Measurements from ENCODE around the gene NALCN. TPM values are rescaled to one million over a fixed set of nuclear protein-coding genes. Genes with fewer than 3 reads are reported as not detected.

Gene NALCN
- total RNA-seq, 6 experiments from 2014 or later = 4.0 to 6.1 (median 5.0) TPM

- DNase-seq = no peak
- no peaks in the 10 kb centered on the region for H3K36me3 Mint-ChIP-seq (ENCODE audit: low read depth)
- H3K27me3 Mint-ChIP-seq (ENCODE audit: insufficient read depth) = no peaks in the 10 kb centered on the region; the same call in 1 of the 2 replicates
- H3K27ac Mint-ChIP-seq = peak overlapping the region; percentile 84
- peaks cover 10% of the 10 kb centered on the region for H3K4me1 Mint-ChIP-seq (ENCODE audit: low read depth)
- no peak overlapping the region for H3K4me3 Mint-ChIP-seq
- TF ChIP-seq CTCF (IDR thresholded peaks at IDR 0.05) = no peak
- H3K9me3 Mint-ChIP-seq = no peaks in the 10 kb centered on the region
Measured at GRCh38 chr13:101258509-101258908, 157.8 kb downstream of the NALCN start.

- H3K27ac Mint-ChIP-seq = peak overlapping the region; percentile 84
Measured at GRCh38 chr13:101258071-101258470, 158.2 kb downstream of the NALCN start.

GRCh38 chr13:101248739-101249514 is 167.4 kb downstream of the NALCN start:
- H3K27me3 Mint-ChIP-seq (ENCODE audit: insufficient read depth) = no peaks in the 10 kb centered on the region
- no peak for TF ChIP-seq CTCF (IDR thresholded peaks at IDR 0.05)
- no peak overlapping the region for H3K4me3 Mint-ChIP-seq
- no peak overlapping the region for H3K27ac Mint-ChIP-seq
- H3K4me1 Mint-ChIP-seq (ENCODE audit: low read depth) = peaks cover 15% of the 10 kb centered on the region
- no peak for DNase-seq
- peaks cover 6% of the 10 kb centered on the region for H3K36me3 Mint-ChIP-seq (ENCODE audit: low read depth)
- peaks cover 6% of the 10 kb centered on the region for H3K9me3 Mint-ChIP-seq

More at GRCh38 chr13:101258071-101258470, 158.2 kb downstream of the NALCN start:
- H3K4me3 Mint-ChIP-seq = no peak overlapping the region
- no peak for TF ChIP-seq CTCF (IDR thresholded peaks at IDR 0.05)
- no peaks in the 10 kb centered on the region for H3K36me3 Mint-ChIP-seq (ENCODE audit: low read depth)
- no peaks in the 10 kb centered on the region for H3K9me3 Mint-ChIP-seq
- H3K27me3 Mint-ChIP-seq (ENCODE audit: insufficient read depth) = no peaks in the 10 kb centered on the region; the same call in 1 of the 2 replicates
- H3K4me1 Mint-ChIP-seq (ENCODE audit: low read depth) = peaks cover 10% of the 10 kb centered on the region
- DNase-seq = peak; percentile 87

GRCh38 chr13:101242720-101243119 is 173.6 kb downstream of the NALCN start:
- Mint-ChIP-seq H3K27me3 (ENCODE audit: insufficient read depth) (no peaks in the 10 kb centered on the region), H3K4me1 (ENCODE audit: low read depth) (peaks cover 15% of the 10 kb centered on the region), H3K9me3 (no peaks in the 10 kb centered on the region), H3K36me3 (ENCODE audit: low read depth) (no peaks in the 10 kb centered on the region), H3K27ac (no peak overlapping the region), H3K4me3 (no peak overlapping the region)
- no peak for TF ChIP-seq CTCF (IDR thresholded peaks at IDR 0.05)
- DNase-seq = no peak

- no peaks in the 10 kb centered on the region for H3K27me3 Mint-ChIP-seq (ENCODE audit: insufficient read depth)
- TF ChIP-seq CTCF (IDR thresholded peaks at IDR 0.05) = no peak
- H3K4me1 Mint-ChIP-seq (ENCODE audit: low read depth) = no peaks in the 10 kb centered on the region
- no peaks in the 10 kb centered on the region for H3K9me3 Mint-ChIP-seq
- no peaks in the 10 kb centered on the region for H3K36me3 Mint-ChIP-seq (ENCODE audit: low read depth)
- H3K4me3 Mint-ChIP-seq = no peak overlapping the region
- no peak overlapping the region for H3K27ac Mint-ChIP-seq
- DNase-seq = no peak
Measured at GRCh38 chr13:101238555-101238954, 177.8 kb downstream of the NALCN start.
